Heart left ventricle (tissue), 13 donors: ENCODE data around the gene ARMC5.

Experiments used
- POLR2A ChIP-seq, 2 donors: fragments of 450-650 bp; IDR thresholded peaks; one replicate each; pipeline ENCODE4 v1.6.1; 2017; ENCODE audit warnings: antibody characterized with exemption in 2 of 2, mild to moderate bottlenecking in 2 of 2, moderate library complexity in 2 of 2
- TF ChIP-seq, protein P1 (sequence below), 12 donors: fragments of 200-600 bp; sonication (generic) in 4 of 12; IDR thresholded peaks; one replicate each; pipeline versions ENCODE4 v1.5.0 to v1.8.0; 2018 to 2022; ENCODE audit warnings: antibody characterized with exemption in 12 of 12, mild to moderate bottlenecking in 5 of 12
- donor health status: ischemic (EF 13 %, LVEDD 7.1; RV severe dilation, severe dysfunction).
- donor health status: DM: no; HTN: yes; CAD: no.
- donor health status: DM: no; HTN: no; CAD: no.
- donor health status: ischemic (EF 25% LVEDD 6.9; RV normal size, moderate dysfunction).
- donor health status: ischemic (EF 25% LVEDD 5.7; RV mildly dilated, moderate dysfunction).
- donor health status: ischemic (EF 35%, LVEDD 5.7; RV mildly dilated, moderate dysfunction).
- donor health status: nonischemic (EF 11% LVEDD 7.7; RV severe dilation, severe dysfunction).
- donor health status: DM: yes; HTN: yes; CAD: no.
- donor health status: PGD.
- donor health status: ischemic (EF 29% LVEDD 5.4; RV normal size, mild dysfunction).
- donor health status: nonischemic (EF 23%, LVEDD 6.1; RV moderate dilation, normal function).

DNA sequence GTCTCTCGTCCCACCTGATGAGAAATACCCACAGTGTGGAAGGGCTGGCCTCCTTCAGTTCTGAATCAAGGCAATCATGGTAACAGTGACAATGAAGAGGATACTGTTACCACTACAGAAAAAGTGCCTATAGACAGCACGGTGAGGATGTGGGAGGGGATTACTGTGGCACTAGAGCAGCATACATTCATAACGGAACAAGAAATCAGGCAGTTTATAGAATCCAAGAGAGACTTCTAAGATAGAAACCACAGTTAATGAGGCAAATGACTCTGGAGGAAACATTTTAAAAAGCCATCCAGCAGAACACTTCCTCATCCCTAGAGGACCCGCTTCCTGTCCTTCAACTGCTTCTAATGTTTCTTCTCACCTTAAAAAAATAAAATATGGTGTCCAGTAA is 46.2 kb downstream of the ARMC5 start:
- TF ChIP-seq, protein P1, sequence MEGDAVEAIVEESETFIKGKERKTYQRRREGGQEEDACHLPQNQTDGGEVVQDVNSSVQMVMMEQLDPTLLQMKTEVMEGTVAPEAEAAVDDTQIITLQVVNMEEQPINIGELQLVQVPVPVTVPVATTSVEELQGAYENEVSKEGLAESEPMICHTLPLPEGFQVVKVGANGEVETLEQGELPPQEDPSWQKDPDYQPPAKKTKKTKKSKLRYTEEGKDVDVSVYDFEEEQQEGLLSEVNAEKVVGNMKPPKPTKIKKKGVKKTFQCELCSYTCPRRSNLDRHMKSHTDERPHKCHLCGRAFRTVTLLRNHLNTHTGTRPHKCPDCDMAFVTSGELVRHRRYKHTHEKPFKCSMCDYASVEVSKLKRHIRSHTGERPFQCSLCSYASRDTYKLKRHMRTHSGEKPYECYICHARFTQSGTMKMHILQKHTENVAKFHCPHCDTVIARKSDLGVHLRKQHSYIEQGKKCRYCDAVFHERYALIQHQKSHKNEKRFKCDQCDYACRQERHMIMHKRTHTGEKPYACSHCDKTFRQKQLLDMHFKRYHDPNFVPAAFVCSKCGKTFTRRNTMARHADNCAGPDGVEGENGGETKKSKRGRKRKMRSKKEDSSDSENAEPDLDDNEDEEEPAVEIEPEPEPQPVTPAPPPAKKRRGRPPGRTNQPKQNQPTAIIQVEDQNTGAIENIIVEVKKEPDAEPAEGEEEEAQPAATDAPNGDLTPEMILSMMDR (IDR thresholded peaks at IDR 0.05): no peak
- TF ChIP-seq POLR2A (IDR thresholded peaks at IDR 0.05): no peak
